B cell (primary cell): ENCODE results near the gene SUGP1. TPM values are rescaled to one million over a fixed set of nuclear protein-coding genes. Genes with fewer than 3 reads are reported as not detected.

Experiments
- ATAC-seq: fragments of 200-7000 bp; cut with Tn5 transposase; one replicate; pipeline ENCODE4 v1.10.0; 2021; ENCODE audit warnings: low read depth, mild to moderate bottlenecking, moderate number of reproducible peaks, moderate library complexity
- CTCF ChIA-PET: fragments of 350-600 bp; sonication (Branson Sonifier 250); formaldehyde crosslinking; loops from one replicate; lab custom pipeline; 2021; ENCODE audit warnings: antibody characterized with exemption, inconsistent platforms; lab: Charles Lee
- POLR2A ChIA-PET: fragments of 350-600 bp; sonication (Branson Sonifier 250); formaldehyde crosslinking; loops from one replicate; lab custom pipeline; 2021; ENCODE audit warnings: antibody characterized with exemption; lab: Charles Lee
- DNase-seq: peaks from one replicate; pipeline ENCODE4 v3.0.0; 2013
- H2AFZ ChIP-seq: 2 replicates; pipeline ENCODE4 v1.6.1; 2012; ENCODE audit warnings: mild to moderate bottlenecking, low read depth, low read length; ENCODE audit not compliant: insufficient read depth, poor library complexity, severe bottlenecking
- H3K27ac ChIP-seq, 2 donors: 1 replicate in 1 of 2; 2 replicates in 1 of 2; pipeline ENCODE4 v1.5.1; 2012 to 2013; ENCODE audit warnings: low read length in 2 of 2, mild to moderate bottlenecking in 2 of 2, moderate library complexity in 1 of 2
- H3K27me3 ChIP-seq, 4 experiments: fragments of 200-600 bp in 1 of 4; sonication (generic) in 1 of 4; replicated peaks in 1 of 4; 1 replicate in 2 of 4; 2 replicates in 2 of 4; pipeline versions ENCODE4 v1.6.1 to v1.7.0; 2013 to 2016; ENCODE audit warnings: low read length in 3 of 4, mild to moderate bottlenecking in 2 of 4, mixed read lengths in 1 of 4, moderate library complexity in 1 of 4; ENCODE audit not compliant: insufficient read depth in 4 of 4, control insufficient read depth in 3 of 4; ENCODE audit errors: control extremely low read depth in 1 of 4
- H3K36me3 ChIP-seq, 2 experiments: replicated peaks in 1 of 2; 1 replicate in 1 of 2; 2 replicates in 1 of 2; pipeline versions ENCODE4 v1.6.1 to v1.7.1; 2013; ENCODE audit warnings: low read length in 1 of 2; ENCODE audit not compliant: insufficient read depth in 2 of 2, control insufficient read depth in 1 of 2; ENCODE audit errors: control extremely low read depth in 1 of 2, extremely low read depth in 1 of 2
- H3K4me1 ChIP-seq, 2 donors: fragments of 200-600 bp in 1 of 2; sonication (generic) in 1 of 2; 1 replicate in 1 of 2; 2 replicates in 1 of 2; pipeline versions ENCODE4 v1.5.1 to v1.6.1; 2013 to 2017; ENCODE audit warnings: low read length in 2 of 2; ENCODE audit not compliant: control insufficient read depth in 2 of 2, insufficient read depth in 2 of 2
- H3K4me2 ChIP-seq: replicated peaks from 2 replicates; pipeline ENCODE3; 2012; ENCODE audit warnings: mild to moderate bottlenecking, low read depth, low read length; ENCODE audit not compliant: poor library complexity, severe bottlenecking
- H3K4me3 ChIP-seq, 5 experiments: fragments of 200-600 bp in 1 of 5; sonication (generic) in 1 of 5; 1 replicate in 3 of 5; 2 replicates in 2 of 5; pipeline versions ENCODE4 v1.5.1 to v1.7.0; 2011 to 2016; ENCODE audit warnings: low read length in 4 of 5, mild to moderate bottlenecking in 4 of 5, low read depth in 2 of 5, control low read depth in 1 of 5, moderate library complexity in 1 of 5; ENCODE audit not compliant: insufficient read depth in 1 of 5; ENCODE audit errors: control extremely low read depth in 1 of 5, extremely low read depth in 1 of 5
- H3K79me2 ChIP-seq: fragments of 200-600 bp; sonication (generic); one replicate; pipeline ENCODE4 v1.6.0; 2016; ENCODE audit warnings: low read length; ENCODE audit not compliant: control insufficient read depth, insufficient read depth
- H3K9ac ChIP-seq: fragments of 200-600 bp; sonication (generic); 2 replicates; pipeline ENCODE4 v1.6.1; 2017; ENCODE audit warnings: mild to moderate bottlenecking, low read length, moderate library complexity
- H3K9me3 ChIP-seq, 3 donors: one replicate each; pipeline versions ENCODE4 v1.6.1 to v1.7.1; 2013; ENCODE audit warnings: low read length in 2 of 3; ENCODE audit not compliant: control insufficient read depth in 2 of 3, insufficient read depth in 1 of 3; ENCODE audit errors: control extremely low read depth in 1 of 3
- H4K20me1 ChIP-seq: 2 replicates; pipeline ENCODE4 v1.6.0; 2012; ENCODE audit warnings: mild to moderate bottlenecking, low read length; ENCODE audit not compliant: insufficient read depth, control insufficient read depth, poor library complexity, severe bottlenecking
- H3K27ac Mint-ChIP-seq: one replicate; pipeline ENCODE4 v1.8.0; 2021; ENCODE audit warnings: mixed read lengths
- H3K27me3 Mint-ChIP-seq: one replicate; pipeline ENCODE4 v1.8.0; 2021; ENCODE audit warnings: mixed read lengths
- H3K4me1 Mint-ChIP-seq: one replicate; pipeline ENCODE4 v1.8.0; 2021; ENCODE audit warnings: mixed read lengths
- H3K4me3 Mint-ChIP-seq: one replicate; pipeline ENCODE4 v1.8.0; 2021; ENCODE audit warnings: mixed read lengths
- H3K9me3 Mint-ChIP-seq: one replicate; pipeline ENCODE4 v1.8.0; 2022; ENCODE audit warnings: mixed read lengths; ENCODE audit not compliant: insufficient read depth
- CTCF ChIP-seq: fragments of 200-600 bp; IDR thresholded peaks from one replicate; pipeline ENCODE4 v1.8.0; 2022; ENCODE audit warnings: antibody characterized with exemption, mild to moderate bottlenecking
- EZH2 ChIP-seq: IDR thresholded peaks from 2 replicates; pipeline ENCODE4 v1.6.1; 2012; ENCODE audit warnings: borderline replicate concordance, low read depth, mild to moderate bottlenecking, moderate library complexity, low read length; ENCODE audit not compliant: insufficient read depth, poor library complexity, severe bottlenecking
- WGBS: methylation state at CpG from one replicate; pipeline ENCODE4 v1.1.5; 2013; ENCODE audit warnings: missing lambda C conversion rate; ENCODE audit not compliant: insufficient coverage; 5-methylcytosine and 5-hydroxymethylcytosine counted together
- intact Hi-C: fragments of 100-400 bp; cut with micrococcal nuclease; formaldehyde crosslinking; loops from one replicate; pipeline ENCODE4 v1.10.0; 2022
- polyA plus RNA-seq: library from polyadenylated mRNA; depleted of rRNA; stranded (reverse); fragments of >200 nt; gene quantifications from 2 replicates; pipeline ENCODE4 v1.2.3, GENCODE V29; 2012
- total RNA-seq, 2 donors: library from RNA; stranded (reverse); fragments of 120-200 nt in 1 of 2; gene quantifications; 1 replicate in 1 of 2; 2 replicates in 1 of 2; pipeline versions ENCODE4 v1.2.3 to v1.2.4, GENCODE V29; 2013 to 2022

Gene SUGP1
- total and polyA plus RNA-seq, 2 donors (not counting 1 experiment from before 2014, with no cell fraction given) = 61.3 to 86.9 TPM

GRCh38 chr19:19261350-19262189 lies 58.7 kb downstream of the SUGP1 start:
- intact Hi-C loops = no loop called here
- Histone ChIP-seq H3K27me3 (peaks cover 0 to 42% (median 13%) of the 10 kb centered on the region in 4 experiments), H3K4me1 (peaks cover 9 to 19% of the 10 kb centered on the region in 2 donors), H3K79me2 (no peaks in the 10 kb centered on the region), H4K20me1 (no peaks in the 10 kb centered on the region), H2AFZ (peak overlapping the region; percentile 38), H3K4me3 (peak overlapping the region in 2 of 5 experiments; percentile 24 to 39), H3K9ac (peak overlapping the region; percentile 43), H3K36me3 (no peaks in the 10 kb centered on the region), H3K27ac (no peak overlapping the region), H3K9me3 (peaks cover 0 to 15% (median 4%) of the 10 kb centered on the region in 3 donors), H3K4me2 (peak overlapping the region; percentile 72)
- Mint-ChIP-seq H3K4me3 (peak overlapping the region; percentile 73), H3K9me3 (no peaks in the 10 kb centered on the region), H3K27me3 (peaks cover 40% of the 10 kb centered on the region), H3K27ac (peak overlapping the region; percentile 38), H3K4me1 (peaks cover 20% of the 10 kb centered on the region)
- ATAC-seq (peak; percentile 75), DNase-seq (peak; percentile 59)
- TF ChIP-seq EZH2 (no peak), CTCF (no peak)
- WGBS = 1% methylated on average over 46 of the region's 52 CpGs
- CTCF ChIA-PET = no interaction called here
- POLR2A ChIA-PET = interaction anchor here (0.7 kb wide), 1 partner anchor 184 kb away, joined by 6 read pairs; no protein-coding TSS in a partner anchor
